Measurements from ENCODE around the gene CDH4.

CDH4 gene

GRCh38 chr20:61285691-61286090, 33.6 kb downstream of the CDH4 start:
- TF ChIP-seq NFIC (IDR thresholded peaks at IDR 0.05) (no peak), CEBPB (IDR thresholded peaks at IDR 0.05) (no peak), REST (IDR thresholded peaks at IDR 0.05; ENCODE audit: low read depth) (no peak)

DNA sequence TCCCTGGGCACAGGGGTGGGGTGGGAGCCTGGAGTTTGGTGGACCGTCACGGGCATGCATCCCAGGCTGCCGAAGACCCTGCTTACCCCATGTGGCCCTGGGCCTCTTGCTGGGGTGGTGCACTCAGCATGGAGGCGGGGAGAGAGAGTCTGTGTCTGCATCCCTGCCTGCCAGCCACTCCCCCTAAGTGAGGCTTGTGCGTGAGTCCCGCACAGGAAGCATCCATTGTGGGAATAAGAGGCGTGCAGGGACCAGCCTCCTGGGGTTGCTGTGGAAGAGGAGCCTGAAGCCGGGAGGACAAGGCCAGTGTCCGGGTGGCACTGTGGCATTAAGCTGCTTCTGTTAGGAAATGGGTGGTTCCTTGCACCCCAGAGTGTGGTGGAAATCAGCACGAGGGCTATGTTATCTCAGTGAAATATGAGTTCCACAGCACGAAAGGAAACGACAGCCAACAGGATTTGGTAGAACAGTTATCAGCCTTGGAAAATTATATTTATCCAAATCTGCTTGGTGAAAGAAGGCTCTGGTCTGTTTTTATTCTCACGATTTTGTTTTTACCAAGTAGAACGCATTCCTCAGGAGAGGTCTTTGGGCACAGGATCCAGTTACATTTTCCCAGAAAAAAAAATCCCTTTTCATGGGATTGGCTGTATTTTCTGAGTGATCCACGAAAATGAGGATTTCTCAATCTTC, 35.7 kb downstream of the CDH4 start:
- TF ChIP-seq NFIC (IDR thresholded peaks at IDR 0.05) = no peak
- no peak for TF ChIP-seq REST (IDR thresholded peaks at IDR 0.05; ENCODE audit: low read depth)
- no peak for TF ChIP-seq CREB1 (IDR thresholded peaks at IDR 0.05; ENCODE audit: low read depth)
- TF ChIP-seq ZBTB7A (IDR thresholded peaks at IDR 0.05; ENCODE audit: low read depth) = no peak
- TF ChIP-seq CEBPB (IDR thresholded peaks at IDR 0.05) = no peak
- TF ChIP-seq EP300 (IDR thresholded peaks at IDR 0.05; ENCODE audit: borderline replicate concordance) = no peak
- TF ChIP-seq RAD21 (IDR thresholded peaks at IDR 0.05; ENCODE audit: low read depth) = no peak
- no peak for TF ChIP-seq TEAD4 (IDR thresholded peaks at IDR 0.05)
- TF ChIP-seq, protein P1, sequence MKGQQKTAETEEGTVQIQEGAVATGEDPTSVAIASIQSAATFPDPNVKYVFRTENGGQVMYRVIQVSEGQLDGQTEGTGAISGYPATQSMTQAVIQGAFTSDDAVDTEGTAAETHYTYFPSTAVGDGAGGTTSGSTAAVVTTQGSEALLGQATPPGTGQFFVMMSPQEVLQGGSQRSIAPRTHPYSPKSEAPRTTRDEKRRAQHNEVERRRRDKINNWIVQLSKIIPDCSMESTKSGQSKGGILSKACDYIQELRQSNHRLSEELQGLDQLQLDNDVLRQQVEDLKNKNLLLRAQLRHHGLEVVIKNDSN (IDR thresholded peaks at IDR 0.05) = no peak

DNA sequence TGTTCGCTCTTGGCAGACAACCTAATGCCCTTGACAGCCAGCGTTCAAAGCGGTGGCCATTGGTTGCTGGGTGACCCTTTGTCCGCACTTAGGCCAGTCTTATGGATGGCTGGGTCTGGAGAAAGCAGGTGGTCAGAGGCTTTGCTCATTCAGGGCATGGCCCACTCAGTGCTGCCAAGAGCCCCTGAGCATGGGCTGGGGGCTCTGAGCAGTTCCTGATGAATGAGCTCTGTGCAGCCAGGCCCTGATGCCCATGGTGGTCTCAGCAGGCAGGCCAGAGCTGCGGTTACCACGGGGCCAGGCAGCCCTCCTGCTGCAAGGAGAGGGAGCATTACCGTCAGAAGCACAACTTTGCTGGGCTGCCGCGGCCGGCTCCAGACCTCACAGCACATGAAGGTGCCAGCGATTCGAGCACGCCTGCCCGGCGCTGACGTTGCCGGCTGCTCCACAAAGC, 36.3 kb downstream of the CDH4 start:
- TF ChIP-seq RAD21 (IDR thresholded peaks at IDR 0.05; ENCODE audit: low read depth) (no peak), NFIC (IDR thresholded peaks at IDR 0.05) (no peak), CEBPB (IDR thresholded peaks at IDR 0.05) (no peak), FOXM1 (IDR thresholded peaks at IDR 0.05; ENCODE audit: borderline replicate concordance, low read depth) (no peak), CREB1 (IDR thresholded peaks at IDR 0.05; ENCODE audit: low read depth) (no peak), ZBTB7A (IDR thresholded peaks at IDR 0.05; ENCODE audit: low read depth) (no peak), TEAD4 (IDR thresholded peaks at IDR 0.05) (no peak), REST (IDR thresholded peaks at IDR 0.05; ENCODE audit: low read depth) (no peak), YY1 (IDR thresholded peaks at IDR 0.05; ENCODE audit: low read depth) (no peak)
- TF ChIP-seq, protein P2, sequence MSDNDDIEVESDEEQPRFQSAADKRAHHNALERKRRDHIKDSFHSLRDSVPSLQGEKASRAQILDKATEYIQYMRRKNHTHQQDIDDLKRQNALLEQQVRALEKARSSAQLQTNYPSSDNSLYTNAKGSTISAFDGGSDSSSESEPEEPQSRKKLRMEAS (IDR thresholded peaks at IDR 0.05) = no peak
- TF ChIP-seq, protein P1 (IDR thresholded peaks at IDR 0.05) = no peak

GRCh38 chr20:61289166-61289565, 37.1 kb downstream of the CDH4 start:
- TF ChIP-seq, protein P2 (IDR thresholded peaks at IDR 0.05) = no peak
- TF ChIP-seq REST (IDR thresholded peaks at IDR 0.05; ENCODE audit: low read depth) (no peak), TEAD4 (IDR thresholded peaks at IDR 0.05) (no peak), CEBPB (IDR thresholded peaks at IDR 0.05) (no peak), CREB1 (IDR thresholded peaks at IDR 0.05; ENCODE audit: low read depth) (no peak), TAF1 (IDR thresholded peaks at IDR 0.05; ENCODE audit: low read depth) (no peak), NFIC (IDR thresholded peaks at IDR 0.05) (no peak), FOXM1 (IDR thresholded peaks at IDR 0.05; ENCODE audit: borderline replicate concordance, low read depth) (no peak), RAD21 (IDR thresholded peaks at IDR 0.05; ENCODE audit: low read depth) (no peak), YY1 (IDR thresholded peaks at IDR 0.05; ENCODE audit: low read depth) (no peak), TCF12 (IDR thresholded peaks at IDR 0.05; ENCODE audit: low read depth) (no peak), ZBTB7A (IDR thresholded peaks at IDR 0.05; ENCODE audit: low read depth) (no peak), EGR1 (IDR thresholded peaks at IDR 0.05) (no peak), EP300 (IDR thresholded peaks at IDR 0.05; ENCODE audit: borderline replicate concordance) (no peak)
- TF ChIP-seq, protein P1 (IDR thresholded peaks at IDR 0.05) = no peak

All from Ishikawa (cell line).